Erythroblast (primary cell): ENCODE measurements around the gene MKRN2.

Source experiments
- DNase-seq, 2 experiments: peaks; one replicate each; lab custom pipeline; 2025; lab: John Stamatoyannopoulos, UW
- GATA1 ChIP-seq: IDR thresholded peaks from 2 replicates; pipeline ENCODE4 v1.6.1; 2011; ENCODE audit warnings: low read depth, mild to moderate bottlenecking, control low read depth, low read length, moderate library complexity
- POLR2A ChIP-seq: IDR thresholded peaks from 2 replicates; pipeline ENCODE4 v1.6.1; 2011; ENCODE audit warnings: mild to moderate bottlenecking, low read length

Gene MKRN2

GRCh38 chr3:12585970-12586369 lies 29.1 kb downstream of the MKRN2 start:
- TF ChIP-seq POLR2A: no peak
- TF ChIP-seq GATA1: no peak
- DNase-seq: no peak

- DNase-seq: no peak
- TF ChIP-seq GATA1: no peak
- no peak for TF ChIP-seq POLR2A
Observed at GRCh38 chr3:12586403-12586802, 29.5 kb downstream of the MKRN2 start.

GRCh38 chr3:12588039-12589009 lies 31.4 kb downstream of the MKRN2 start:
- DNase-seq: no peak
- TF ChIP-seq POLR2A: no peak
- no peak for TF ChIP-seq GATA1

- TF ChIP-seq GATA1 (no peak), POLR2A (no peak)
- no peak for DNase-seq
Observed at GRCh38 chr3:12590096-12590495, 33.2 kb downstream of the MKRN2 start.

GRCh38 chr3:12591456-12591855 lies 34.6 kb downstream of the MKRN2 start:
- TF ChIP-seq POLR2A (no peak), GATA1 (no peak)
- DNase-seq: no peak

GRCh38 chr3:12591997-12592715 lies 35.3 kb downstream of the MKRN2 start:
- TF ChIP-seq POLR2A (no peak), GATA1 (no peak)

GRCh38 chr3:12593473-12593872 lies 36.6 kb downstream of the MKRN2 start:
- TF ChIP-seq GATA1: no peak
- no peak for DNase-seq

More at GRCh38 chr3:12591997-12592715, 35.3 kb downstream of the MKRN2 start:
- DNase-seq: no peak

- TF ChIP-seq POLR2A (no peak), GATA1 (no peak)
- DNase-seq: no peak
Observed at GRCh38 chr3:12598890-12599289, 42.0 kb downstream of the MKRN2 start.

GRCh38 chr3:12601072-12601471 lies 44.2 kb downstream of the MKRN2 start:
- TF ChIP-seq POLR2A: no peak
- no peak for TF ChIP-seq GATA1
- no peak for DNase-seq

GRCh38 chr3:12603969-12604368 lies 47.1 kb downstream of the MKRN2 start:
- TF ChIP-seq POLR2A (no peak), GATA1 (no peak)
- DNase-seq: no peak

GRCh38 chr3:12608376-12608775 lies 51.5 kb downstream of the MKRN2 start:
- no peak for DNase-seq
- no peak for TF ChIP-seq GATA1
- TF ChIP-seq POLR2A: no peak

GRCh38 chr3:12611117-12611516 lies 54.2 kb downstream of the MKRN2 start:
- TF ChIP-seq GATA1: no peak
- no peak for TF ChIP-seq POLR2A
- DNase-seq: no peak

- no peak for DNase-seq
- TF ChIP-seq POLR2A (no peak), GATA1 (no peak)
Observed at GRCh38 chr3:12612514-12613226, 55.8 kb downstream of the MKRN2 start.

GRCh38 chr3:12613250-12613649 lies 56.4 kb downstream of the MKRN2 start:
- DNase-seq: no peak
- TF ChIP-seq POLR2A (no peak), GATA1 (no peak)
